GM10847 (cell line): ENCODE measurements around the gene C10orf53.

Source experiments
- POLR2A ChIP-seq: IDR thresholded peaks from 2 replicates; pipeline ENCODE4 v1.6.1; 2011; ENCODE audit not compliant: insufficient read length; ENCODE audit errors: extremely low read depth

The C10orf53 gene

DNA sequence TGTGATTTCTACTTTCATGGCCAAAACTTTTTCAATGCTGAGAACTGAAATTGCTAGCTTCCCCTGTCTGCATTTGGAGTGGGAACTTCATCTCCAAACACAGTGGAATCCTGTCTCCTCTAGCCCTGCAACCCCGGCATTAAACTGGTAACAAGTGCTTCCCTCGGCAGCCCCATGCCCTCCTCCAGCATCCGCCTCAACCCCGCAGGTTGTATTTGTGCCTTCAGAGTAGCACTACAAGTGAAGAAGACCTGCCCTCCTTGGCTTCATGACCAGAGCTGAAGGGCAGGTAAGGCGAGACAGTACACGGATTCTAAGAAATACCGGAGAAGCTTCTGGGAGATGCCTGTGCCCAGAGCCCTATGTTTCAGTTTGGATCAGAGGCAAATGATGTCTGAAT lies 16.9 kb downstream of the C10orf53 start:
- no peak for TF ChIP-seq POLR2A

DNA sequence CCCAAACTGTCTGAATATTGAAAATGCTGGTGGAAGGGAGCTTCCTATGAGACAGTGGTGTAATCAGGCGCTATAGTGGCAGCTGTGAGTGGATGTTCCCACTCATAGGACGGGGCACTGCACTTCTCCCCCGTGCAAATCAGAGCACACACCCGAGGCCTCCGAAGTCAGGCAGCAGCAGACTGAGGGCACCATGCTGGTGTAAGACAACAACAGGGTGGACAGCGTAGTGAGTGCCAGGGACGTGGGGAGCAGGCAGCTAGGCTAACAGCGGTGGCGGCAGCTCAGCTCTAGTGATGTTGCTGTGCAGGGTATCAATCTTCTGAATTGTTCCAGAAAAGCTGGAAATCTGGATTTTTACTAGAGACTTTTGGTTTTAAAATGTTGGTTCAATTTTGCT lies 19.2 kb downstream of the C10orf53 start:
- no peak for TF ChIP-seq POLR2A

DNA sequence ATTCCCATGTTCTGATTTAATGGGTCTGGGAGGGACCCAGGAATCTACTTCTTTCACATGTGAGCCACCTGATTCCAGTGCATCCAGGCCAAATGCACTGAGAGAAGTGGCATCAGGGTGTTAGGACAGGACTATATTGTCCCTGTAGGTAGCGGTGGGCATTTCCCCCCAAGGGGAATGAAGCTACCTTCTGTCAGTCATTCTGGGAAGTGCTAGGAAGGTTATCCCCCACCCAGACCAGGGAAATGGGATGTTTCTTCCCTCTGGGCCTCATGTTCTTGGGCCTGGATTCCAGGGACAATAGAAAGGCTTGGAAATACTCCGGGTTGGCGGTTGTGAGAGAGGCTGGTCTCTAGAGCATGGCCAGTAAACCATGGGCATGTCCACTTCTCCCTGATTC lies 20.8 kb downstream of the C10orf53 start:
- TF ChIP-seq POLR2A = no peak

DNA sequence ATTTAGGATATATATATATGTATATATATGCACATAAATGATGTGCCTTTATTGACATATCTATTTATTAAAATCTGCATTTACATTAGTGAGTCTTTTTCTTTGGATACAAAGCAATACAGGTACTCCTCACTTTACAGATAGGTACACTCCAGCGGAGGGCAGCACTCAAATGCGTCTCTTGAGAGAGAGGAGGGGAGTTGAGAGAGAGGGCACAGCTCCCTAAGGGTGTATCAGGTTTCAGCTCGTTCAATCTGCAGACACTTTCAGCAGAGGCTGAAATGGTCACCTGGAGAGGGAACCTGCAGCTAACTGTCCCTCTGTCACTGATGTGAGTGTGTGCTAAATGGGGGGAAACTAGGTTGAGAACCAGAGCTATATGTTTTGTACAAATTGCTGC lies 21.5 kb downstream of the C10orf53 start:
- TF ChIP-seq POLR2A = no peak

DNA sequence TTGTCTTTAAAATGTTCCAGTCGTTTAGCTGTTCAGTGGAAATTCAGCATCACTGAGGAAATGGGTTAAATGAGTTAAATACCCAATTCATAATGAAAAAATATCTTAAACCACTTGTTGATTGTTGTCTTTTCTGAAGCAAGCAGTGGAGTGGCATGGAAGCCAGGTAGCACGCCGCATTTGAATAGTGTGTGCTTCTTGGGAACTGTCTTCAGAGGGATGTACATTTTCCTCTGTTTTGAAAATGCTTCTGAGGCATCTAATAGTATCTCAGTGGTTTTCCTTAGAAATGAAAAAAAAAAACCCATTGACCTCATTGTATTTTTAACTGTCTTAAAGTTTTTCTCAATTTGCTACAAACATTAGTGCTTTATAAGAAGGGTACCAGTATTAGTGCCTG lies 28.1 kb downstream of the C10orf53 start:
- TF ChIP-seq POLR2A = no peak

DNA sequence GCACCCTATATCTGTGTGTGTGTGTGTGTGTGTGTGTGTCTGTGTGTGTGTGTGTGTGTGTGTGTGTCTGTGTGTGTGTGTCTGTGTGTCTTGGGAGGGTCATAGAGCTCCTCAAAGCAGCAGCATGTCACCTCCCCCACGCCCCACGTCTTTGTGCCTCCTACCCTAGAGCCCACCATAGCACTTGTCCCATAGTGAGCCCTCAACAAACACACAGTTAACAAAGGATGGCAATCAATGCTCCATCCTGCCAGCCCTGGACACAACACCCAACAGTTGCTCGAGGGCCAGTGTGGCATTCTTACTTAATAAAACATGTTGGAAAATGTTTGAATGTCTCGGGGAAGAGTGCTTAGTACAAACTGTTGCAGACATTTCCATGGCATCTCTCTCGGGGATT lies 30.5 kb downstream of the C10orf53 start:
- TF ChIP-seq POLR2A = no peak

DNA sequence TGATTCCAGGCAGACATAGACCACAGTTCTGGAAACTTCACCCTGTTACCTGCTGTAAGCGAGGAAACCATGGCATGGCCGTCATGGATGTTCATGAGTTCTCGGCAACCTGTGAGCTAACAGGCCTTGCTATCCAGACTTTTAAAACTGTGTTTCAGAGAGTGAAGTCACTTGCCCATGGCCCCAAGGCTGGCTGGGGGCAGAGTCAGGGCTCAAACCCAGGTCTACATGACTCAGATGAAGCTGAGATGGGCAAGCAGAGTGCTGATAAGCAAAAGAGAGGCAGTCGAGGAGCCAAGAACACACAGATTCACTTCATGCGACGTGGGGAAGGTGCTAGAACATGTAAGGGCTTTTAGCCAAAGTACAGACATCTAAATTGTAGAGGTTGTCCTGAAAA lies 31.5 kb downstream of the C10orf53 start:
- TF ChIP-seq POLR2A = no peak

DNA sequence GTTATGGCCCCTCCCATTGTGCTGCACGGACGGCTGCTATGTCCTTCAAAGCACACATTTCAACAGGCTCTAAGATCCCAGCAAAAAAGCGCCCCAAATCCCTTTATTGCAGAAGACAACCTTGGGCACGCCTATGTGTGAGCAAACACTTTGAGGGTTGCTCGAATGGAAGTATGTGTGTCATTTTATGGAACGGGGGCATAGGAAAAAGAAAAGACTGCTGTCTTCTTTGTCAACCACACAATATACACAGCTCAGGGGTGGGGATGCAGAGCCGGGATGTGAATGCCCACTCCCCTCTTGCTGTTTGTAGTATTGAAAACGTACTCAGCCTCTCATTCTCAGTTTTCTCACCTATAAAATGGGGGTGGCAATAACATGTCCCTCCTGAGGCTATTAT lies 32.0 kb downstream of the C10orf53 start:
- no peak for TF ChIP-seq POLR2A

DNA sequence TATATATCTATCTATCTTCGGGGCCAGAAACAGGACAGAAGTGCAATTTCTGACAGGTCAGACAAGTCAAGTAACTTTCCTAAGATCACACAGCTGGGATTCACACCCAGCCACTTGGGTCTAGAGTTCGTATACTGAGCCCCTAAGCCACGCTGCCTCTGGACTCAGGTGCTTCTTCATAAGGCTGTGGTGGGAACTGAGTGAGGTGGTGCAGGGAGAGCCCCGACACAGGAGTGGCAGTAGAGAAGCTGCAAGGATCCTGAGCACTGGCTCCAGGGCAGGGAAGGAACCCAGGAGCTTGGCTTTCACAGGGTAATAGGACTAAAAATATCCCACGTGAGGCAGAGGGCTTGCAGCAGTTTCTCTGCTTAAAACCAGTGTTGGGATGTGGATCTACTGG lies 33.8 kb downstream of the C10orf53 start:
- no peak for TF ChIP-seq POLR2A

DNA sequence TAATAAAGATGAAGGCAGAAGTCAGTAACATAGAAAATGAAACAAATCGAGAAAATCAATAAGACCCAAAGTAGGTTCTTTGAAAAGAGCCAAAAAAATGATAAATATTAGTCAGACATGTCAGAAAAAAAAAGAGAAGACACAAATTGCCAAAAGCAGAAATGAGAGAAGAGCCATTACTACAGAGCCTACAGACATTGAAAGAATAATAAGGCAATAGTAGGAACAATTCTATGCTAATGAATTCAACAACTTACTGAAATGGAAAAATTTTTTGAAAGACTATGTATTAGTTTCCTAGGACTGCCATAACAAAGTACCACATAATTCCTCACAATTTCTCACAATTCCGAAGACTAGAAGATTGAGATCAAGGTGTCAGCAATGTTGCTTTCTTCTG lies 47.1 kb downstream of the C10orf53 start:
- no peak for TF ChIP-seq POLR2A

DNA sequence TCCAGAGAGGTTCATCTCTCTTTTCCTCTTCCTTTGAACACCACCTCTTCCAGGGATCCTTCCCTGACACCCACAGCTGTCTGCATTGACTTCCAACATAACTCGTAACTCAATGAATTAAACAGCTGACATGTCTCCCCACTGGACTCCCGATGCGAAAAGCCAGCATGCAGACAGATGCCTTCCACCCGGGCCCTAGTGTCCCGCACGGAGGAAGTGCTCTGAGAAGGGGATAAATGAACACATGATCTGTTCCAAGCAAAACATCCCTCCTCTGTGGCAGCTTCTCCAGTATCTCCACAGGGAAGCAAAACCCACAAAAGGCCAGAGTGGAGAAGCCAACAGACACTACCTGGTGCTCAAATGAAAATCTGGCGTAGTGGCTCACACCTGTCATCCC lies 54.4 kb downstream of the C10orf53 start:
- no peak for TF ChIP-seq POLR2A

DNA sequence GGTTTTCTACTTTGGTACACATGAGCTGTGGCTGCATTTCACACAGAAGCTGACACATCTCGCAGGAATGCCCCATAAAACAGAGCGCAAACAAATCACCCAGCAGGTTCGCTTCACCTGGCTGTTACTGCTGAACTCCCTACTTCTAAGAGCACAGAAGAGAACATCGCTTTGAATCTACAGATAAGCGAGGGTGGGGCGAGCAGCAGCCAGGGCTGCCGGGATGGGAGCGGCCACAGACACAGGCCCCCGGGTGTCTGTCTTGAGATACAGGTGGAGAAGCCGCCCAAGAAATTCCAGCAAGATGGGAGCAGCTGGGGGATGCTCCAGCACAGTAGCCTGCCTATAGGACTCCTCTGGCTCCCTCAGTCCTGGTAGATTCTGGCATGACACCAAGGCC lies 55.2 kb downstream of the C10orf53 start:
- TF ChIP-seq POLR2A = no peak

DNA sequence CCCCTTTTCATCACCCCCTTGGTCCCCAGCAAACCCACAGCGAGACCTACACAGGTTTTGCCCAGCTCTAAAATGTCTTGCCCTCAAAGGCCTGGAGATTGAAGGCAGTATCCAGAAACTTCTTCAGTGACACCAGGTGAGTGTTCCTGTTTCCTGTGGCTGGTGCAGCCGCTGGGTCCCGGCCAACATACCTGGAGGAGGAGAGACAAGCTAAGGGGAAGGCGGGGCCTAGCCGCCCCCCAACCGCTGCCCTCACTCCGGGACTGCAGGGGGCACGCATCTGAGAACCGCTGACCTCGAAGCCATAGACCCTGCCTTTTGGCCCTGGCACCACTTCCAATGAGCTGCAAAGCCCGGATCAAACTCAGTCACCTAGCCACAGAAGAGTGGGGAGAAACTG lies 55.7 kb downstream of the C10orf53 start:
- TF ChIP-seq POLR2A = no peak

DNA sequence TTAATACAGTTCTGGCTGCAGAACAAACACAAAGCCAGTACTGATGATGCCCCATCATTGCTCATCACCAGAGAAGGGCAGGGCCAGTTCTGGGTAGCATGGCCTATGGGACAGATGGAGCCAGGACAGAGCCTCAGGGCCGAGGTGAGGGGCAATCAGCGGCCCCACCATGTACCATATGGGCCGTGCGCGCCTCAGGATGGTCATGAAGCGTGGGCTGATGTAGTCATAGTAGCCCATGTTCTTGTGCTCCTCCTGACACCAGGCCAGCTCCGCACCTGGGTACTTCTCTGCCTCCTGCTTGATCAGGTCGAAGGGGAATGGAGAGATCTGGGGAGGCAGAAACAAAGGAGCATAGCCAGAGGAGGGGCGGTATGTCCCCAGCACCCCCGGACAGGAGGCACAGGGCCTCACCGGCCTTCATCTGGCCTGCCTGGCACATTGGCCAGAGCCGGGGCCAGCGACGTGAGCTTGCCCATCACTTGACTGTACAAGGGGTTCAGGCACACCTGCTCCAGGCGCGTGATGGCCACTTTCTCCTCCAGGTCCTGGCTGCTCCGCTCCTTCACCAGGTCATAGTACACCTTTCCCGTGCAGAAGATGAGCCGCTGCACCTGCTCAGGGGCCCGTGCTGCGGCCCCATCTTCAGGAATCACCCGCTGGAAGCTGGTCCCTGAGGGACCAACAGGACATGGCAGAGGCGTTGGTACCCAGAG lies 56.6 kb downstream of the C10orf53 start:
- no peak for TF ChIP-seq POLR2A

DNA sequence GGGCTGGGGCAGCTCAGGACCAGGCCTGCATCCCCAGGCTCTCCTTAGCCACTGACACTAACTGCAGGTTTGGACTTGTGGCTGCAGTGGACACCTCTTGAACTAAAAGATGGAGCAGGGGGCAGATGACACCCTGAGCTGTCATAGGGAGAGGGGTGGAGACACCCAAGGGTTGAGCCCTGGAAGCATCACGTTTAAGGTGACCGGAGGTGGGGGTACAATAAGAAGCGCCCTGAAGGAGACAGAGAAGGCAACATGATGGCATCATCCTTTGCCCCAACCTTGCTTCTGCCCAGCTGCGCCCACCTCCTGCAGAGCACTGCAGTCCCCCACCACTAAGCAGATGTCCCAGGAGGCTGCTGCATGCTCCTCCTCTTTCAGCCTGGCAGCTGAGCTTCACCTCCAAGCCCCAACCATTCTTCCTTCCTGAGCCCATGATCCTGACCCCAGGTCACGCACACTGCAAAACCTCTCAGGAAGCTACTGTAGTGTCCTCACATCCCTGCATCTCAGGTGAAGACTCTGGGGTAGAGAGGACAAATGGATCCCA lies 57.2 kb downstream of the C10orf53 start:
- no peak for TF ChIP-seq POLR2A

DNA sequence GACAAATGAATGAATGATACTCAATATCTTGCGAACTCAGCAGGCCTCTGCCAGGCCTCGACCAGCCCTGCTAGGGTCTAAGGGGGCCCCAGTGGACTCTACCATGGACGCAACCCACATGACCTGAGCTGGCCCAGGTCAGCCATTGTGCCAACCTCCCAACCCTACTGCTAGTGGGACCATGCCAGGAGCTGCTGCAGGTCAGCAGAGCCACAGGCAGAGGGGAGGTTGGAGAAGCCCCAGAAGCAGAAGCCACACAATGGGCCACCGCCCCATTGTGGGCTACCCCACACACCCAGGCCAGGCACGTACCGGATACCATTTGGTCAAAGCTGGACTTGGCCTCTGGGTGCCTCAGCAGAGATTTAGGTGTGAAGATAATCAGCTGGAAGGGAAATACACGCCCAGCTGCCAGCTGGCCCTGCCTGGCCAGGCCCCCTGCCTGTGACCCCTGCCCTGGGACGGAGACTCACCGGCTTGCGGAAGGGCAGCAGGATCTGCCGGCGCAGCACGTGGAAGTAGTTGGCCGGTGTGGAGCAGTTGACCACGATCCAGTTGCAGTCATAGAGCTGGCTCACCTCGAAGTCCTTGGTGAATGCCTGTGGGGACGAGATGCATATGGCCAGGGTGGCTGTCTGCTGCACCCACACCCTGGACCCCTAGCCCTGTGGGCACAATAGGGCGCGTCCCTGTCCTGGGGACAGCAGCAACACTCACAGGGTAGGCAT lies 58.2 kb downstream of the C10orf53 start:
- TF ChIP-seq POLR2A = no peak
